GM12872 (cell line): ENCODE measurements around the gene ARHGEF9.

Source experiments
- TF ChIP-seq, protein P1 (sequence below): IDR thresholded peaks from 3 replicates; pipeline ENCODE4 v1.5.1; 2011; ENCODE audit warnings: low read depth, mild to moderate bottlenecking, low read length, moderate library complexity; ENCODE audit not compliant: insufficient read depth

ARHGEF9 gene

DNA sequence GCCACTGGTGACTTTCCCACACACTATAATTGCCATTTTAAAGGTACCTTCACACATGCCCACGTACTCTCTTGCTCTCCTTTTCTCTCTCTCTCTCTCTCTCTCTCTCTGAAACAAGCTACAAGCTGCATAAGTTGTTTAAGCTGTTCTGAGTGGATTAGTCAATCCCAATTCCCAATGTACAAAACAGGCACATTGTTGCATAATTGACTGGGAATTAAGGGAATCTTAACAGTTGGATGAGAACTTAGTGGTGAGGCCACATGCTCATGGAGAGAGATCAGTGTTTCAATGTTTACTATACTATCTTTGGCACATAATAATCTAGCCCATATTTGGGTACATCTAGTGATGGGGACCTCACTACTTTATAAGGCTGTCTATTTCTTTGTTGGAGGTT is 123.3 kb downstream of the ARHGEF9 start:
- TF ChIP-seq, protein P1, sequence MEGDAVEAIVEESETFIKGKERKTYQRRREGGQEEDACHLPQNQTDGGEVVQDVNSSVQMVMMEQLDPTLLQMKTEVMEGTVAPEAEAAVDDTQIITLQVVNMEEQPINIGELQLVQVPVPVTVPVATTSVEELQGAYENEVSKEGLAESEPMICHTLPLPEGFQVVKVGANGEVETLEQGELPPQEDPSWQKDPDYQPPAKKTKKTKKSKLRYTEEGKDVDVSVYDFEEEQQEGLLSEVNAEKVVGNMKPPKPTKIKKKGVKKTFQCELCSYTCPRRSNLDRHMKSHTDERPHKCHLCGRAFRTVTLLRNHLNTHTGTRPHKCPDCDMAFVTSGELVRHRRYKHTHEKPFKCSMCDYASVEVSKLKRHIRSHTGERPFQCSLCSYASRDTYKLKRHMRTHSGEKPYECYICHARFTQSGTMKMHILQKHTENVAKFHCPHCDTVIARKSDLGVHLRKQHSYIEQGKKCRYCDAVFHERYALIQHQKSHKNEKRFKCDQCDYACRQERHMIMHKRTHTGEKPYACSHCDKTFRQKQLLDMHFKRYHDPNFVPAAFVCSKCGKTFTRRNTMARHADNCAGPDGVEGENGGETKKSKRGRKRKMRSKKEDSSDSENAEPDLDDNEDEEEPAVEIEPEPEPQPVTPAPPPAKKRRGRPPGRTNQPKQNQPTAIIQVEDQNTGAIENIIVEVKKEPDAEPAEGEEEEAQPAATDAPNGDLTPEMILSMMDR: no peak

DNA sequence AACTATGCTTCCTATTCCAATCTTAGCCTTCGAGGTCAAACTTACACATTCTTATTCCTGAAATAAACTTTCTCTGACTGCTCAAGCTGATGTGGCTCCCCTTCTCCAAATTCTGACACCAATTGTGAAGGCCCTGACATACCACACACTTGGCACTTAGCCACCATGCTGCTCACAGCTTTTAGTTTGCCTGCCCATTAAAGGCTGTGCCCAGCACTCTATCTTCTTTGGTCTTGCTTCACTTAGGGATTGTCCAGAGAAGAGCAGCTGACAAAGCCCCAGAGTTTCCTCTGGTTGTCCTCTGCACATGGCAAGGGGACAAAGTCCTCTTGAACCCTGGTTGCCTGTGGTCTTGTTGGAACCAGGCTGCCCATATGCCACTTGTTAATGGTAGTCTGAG is 126.1 kb downstream of the ARHGEF9 start:
- TF ChIP-seq, protein P1: no peak

DNA sequence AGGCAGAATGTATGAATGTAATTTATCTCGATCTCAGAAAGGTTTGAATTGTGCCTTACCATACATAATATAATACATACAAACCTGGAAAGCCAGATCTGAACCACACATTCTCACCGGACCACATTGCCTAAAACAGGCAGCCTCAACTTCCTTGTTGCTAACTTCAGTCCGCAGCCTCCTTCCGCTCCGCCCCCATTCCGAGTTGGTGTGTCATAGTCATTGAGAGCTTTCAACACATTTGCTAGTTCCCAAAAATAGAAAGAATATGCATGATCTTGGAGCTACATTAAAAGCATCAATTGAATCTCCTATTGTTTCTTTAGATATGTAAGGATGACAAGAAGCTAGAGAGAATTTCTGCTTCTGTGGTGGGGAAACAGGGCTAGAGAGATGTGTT is 127.2 kb downstream of the ARHGEF9 start:
- TF ChIP-seq, protein P1: no peak

DNA sequence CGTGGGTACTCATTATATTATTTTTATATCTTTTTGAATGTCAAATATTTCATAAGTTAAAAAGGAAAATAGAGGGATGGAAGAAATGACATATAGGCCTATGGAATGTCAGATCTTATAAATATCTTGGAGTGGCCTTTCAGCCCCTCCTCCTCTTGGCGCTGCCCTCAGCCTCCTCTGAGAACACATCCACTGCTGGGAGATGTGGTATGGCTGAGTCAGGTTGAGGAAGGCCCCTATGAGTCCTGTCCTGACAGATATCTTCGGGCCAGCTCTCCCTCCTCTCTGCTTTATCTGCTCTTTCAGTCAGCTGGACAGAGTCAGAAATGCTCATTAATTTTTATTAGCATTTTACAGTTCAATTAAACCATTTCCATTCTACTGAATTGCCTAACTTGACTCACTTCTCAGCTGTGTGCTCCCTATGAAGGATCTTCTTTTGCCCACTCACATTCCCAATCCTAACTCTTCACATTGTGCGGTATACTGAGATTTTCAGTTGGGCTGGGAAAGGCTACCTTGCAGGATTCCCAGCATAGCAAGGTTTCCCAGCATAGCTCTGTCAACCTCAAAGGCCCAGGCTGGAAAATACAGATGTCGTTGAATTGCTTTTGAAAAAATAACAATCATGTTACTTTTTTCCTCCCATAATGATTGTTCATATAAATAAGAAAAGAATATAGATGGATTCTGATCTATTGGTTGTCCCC is 128.0 kb downstream of the ARHGEF9 start:
- TF ChIP-seq, protein P1: no peak

DNA sequence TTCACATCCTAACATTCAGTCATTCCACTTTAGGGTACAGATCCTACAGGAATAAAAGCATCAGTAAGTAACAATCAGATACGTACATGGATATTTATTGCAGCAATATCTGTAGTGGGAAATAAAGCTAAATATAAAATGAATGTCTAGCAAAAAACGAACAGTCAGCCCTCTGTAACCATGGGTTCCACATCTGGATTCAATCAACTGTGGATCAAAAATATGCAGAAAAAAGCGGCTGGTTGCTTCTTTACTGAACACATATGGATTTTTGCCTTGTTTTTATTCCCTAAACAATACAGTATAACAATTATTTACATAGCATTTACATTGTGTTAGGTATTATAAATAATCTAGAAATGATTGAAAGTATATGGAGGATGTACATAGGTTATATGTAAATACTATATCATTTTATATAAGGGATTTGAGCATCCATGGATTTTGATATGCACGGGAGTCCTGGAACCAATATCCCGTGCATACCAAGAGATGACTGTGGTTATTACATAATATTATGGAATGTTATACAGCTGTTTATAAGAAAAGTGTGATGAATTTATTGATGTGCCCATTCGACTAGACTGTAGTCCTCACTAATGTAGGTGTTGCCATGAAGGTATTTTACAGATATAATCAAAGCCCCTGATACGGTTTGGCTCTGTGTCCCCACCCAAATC is 132.8 kb downstream of the ARHGEF9 start:
- TF ChIP-seq, protein P1: no peak

DNA sequence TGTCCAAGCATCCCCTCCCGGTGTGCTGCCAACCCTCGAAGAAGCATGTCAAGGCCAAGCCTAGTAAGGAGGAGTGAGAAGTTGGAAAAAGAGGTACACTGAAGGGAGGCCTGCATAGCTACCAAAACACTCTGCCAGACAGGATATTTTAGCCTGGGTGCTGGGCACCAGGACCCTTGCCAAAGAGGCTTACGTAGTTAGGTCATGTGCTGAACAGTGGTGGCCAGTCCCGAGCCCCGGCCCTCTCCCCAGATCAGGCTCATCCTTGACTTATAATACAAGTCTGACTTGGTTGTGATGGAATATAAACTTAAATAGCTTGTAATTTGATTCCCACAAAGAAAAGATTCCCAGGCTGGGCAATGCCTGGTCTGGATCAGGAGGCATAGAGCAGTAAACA is 149.3 kb downstream of the ARHGEF9 start:
- TF ChIP-seq, protein P1: no peak

DNA sequence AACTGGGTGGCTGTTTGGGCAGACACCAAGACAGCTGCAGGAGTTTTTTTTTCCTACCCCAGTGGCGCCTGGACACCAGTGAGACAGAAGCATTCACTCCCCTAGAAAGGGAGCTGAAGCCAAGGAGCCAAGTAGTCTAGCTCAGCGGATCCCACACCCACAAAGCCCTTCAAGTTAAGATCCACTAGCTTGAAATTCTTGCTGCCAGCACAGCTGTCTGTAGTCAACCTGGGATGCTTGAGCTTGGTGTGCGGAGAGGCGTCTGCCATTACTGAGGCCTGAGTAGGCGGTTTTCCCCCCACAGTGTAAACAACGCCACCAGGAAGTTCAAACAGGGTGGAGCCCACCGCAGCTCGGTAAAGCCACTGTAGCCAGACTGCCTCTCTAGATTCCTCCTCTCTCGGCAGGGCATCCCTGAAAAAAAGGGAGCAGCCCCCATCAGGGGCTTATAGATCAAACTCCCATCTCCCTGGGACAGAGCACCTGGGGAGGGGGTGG is 171.4 kb downstream of the ARHGEF9 start:
- TF ChIP-seq, protein P1: no peak
